GM18861 (cell line): ENCODE data around the gene PSPH.
"Not testable (repeated sequence)": the region's sequence is repeated elsewhere in the genome, so short reads cannot be mapped to it uniquely, and the experiment has no call there.

Experiments
- ATAC-seq: cut with Tn5 transposase; IDR thresholded peaks from one replicate; pipeline ENCODE4 v1.9.1; 2021; ENCODE audit not compliant: unreplicated experiment

The PSPH gene

GRCh38 chr7:56051339-56052191 is at the start of gene PSPH, which contains the start of gene CCT6A:
Gene PSPH, minus strand, starts transcription at chr7:56051444. Its CDS starts 30,232 bp downstream, at chr7:56021212.
Gene CCT6A, plus strand, starts transcription at chr7:56051765. Its CDS starts 84 bp downstream, at chr7:56051849.
- peak; percentile 85 for ATAC-seq

DNA sequence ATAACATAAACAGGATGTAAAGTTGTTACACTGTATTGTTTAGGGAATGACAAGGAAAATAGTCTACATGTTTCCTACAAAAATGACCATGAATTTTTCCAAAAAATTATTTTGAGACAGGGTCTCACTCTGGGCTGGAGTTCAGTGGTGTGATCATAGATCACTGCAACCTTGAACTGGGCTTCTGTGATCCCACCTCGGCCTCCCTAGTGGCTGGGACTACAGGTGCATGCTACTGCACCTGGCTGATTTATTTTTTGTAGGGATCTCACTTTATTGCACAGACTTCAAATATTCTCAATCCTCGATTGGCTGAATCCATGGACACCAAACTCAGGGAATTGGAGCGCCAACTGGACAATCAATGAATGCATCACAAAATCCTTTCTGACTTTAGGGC is 48.4 kb upstream of the PSPH start:
- ATAC-seq: no peak

GRCh38 chr7:56098187-56099008 is 47.2 kb upstream of the PSPH start:
- ATAC-seq: not testable (repeated sequence)

- ATAC-seq: no peak
Observed at GRCh38 chr7:56097700-56098099, 46.5 kb upstream of the PSPH start.

DNA sequence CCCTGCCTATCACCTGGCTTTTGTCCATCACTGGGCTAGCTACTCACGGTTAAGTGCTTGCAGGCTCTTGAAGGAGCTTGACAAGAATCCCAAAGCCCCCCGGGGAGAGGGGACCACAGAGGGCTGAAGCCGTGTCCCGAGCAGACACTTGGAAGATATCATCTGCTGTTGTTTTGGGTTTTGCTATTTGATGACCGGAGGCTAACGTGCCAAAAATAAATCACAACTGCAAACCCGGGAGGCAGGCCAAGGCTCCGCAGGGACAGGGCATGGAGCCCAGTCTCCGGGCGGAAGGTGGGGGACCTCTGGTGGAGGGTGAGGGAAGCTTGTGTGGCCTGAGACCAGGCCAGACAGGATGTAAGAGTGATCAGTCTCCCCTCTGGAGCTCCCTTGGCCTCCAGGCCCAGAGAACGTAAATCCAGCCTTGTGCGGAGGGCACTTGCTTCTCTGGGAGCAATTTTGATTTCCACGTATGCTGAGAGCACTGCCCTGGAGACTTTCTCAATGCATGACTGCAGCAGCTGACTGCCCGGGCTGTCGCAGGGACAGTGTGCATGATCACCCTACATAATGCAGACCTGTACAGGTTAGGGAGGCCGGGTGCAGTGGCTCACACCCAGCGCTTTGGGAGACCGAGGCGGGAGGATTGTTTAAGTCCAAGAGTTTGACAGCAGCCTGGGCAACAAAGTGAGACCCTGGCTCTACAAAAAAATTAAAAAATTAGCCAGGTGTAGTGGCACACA is 41.7 kb upstream of the PSPH start, which contains the start of gene PHKG1:
Gene PHKG1, minus strand, starts transcription at position 164 of the 743 bp plus-strand sequence. CDS start 4,011 bp downstream, outside the sequence.
- no peak for ATAC-seq

DNA sequence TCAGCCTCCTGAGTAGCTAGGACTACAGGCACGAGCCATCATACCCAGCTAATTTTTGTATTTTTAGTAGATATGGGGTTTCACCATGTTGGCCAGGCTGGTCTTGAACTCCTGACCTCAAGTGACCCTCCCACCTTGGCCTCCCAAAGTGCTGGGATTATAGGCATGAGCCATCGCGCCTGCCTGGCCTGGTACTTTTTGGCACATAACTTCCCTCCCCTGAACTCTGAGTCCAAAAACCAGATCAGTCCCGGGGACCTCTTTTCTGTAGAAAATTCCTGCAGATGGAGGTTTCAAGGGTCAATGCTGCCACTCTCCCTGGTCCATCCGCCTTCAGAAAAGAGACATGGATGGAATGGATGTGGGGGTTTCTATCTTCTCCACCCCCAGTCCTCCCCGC is 41.1 kb upstream of the PSPH start:
- not testable (repeated sequence) for ATAC-seq

- ATAC-seq: no peak
Observed at GRCh38 chr7:56091591-56091990, 40.3 kb upstream of the PSPH start.

DNA sequence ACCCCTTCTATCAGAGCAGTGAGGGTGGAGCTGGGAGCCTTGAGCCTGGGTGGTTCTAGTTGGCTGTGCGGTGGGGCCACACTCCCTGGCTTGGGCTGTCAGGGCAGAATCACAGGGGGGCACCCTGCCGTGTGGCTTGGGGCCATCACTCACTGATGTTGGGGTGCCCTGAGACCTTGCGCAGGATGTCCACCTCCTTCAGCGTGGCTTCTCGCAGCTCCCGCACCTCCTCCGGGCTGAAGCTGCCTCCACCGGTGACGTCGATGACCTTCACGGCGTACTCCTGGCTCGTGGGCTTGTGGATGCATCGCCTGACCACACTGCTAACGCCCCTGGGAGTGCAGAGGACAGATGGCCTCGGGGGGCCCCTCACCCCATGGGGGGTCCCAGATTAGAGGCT is 36.2 kb upstream of the PSPH start:
- no peak for ATAC-seq

DNA sequence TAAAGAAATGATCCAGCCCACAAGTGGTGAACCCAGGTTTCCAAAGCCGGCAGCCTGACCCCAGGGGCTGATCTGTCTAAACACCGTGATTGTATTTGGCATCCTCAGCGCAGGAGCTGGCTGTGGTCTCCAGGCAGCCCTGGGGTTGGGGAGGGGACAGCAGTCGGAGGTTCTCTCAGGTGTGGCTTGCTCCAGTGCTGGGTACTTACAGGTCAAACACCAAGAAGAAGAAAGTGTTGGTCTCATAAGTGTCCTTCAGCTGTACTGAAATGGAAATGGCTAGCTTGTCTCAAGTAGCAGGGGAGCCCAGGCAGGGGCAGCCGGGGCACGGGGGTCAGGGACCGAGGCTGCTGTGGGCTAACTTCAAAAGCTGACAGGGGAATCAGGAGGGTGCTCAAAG is 35.5 kb upstream of the PSPH start:
- no peak for ATAC-seq

- no peak for ATAC-seq
Observed at GRCh38 chr7:56083150-56083785, 32.0 kb upstream of the PSPH start.

DNA sequence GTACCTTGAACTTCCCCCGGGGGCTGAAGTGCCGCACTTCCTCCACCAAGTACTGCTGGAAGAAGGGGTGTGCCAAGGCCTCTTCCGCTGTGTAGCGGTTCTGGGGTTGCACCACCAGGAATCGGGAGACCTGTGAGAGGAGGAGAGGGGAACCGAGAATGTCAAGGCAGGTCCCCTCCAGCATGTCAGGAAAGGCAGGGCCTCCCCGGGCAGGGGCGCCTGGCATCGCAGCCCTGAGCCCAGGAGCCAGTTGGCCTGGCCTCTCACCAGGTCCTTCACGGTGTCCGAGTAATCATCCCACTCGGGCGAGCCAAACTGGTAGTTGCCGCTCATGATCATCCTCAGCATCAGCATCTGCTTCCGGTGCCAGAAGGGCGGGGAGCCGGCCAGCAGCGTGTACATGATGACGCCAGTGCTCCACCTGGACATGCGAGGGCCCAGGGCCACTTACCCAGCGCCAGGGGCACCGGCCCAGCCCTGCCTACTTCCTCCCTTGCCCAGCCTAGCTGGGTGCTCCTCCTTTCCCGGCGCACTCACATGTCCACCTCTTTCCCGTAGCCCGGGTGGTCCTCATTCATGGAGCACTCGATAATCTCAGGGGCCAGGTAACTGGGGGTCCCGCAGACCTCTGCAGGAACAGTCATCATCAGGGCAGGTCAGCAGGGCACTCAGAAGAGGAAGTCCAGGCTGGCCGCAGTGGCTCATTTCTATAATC is 30.5 kb upstream of the PSPH start:
- ATAC-seq: no peak

DNA sequence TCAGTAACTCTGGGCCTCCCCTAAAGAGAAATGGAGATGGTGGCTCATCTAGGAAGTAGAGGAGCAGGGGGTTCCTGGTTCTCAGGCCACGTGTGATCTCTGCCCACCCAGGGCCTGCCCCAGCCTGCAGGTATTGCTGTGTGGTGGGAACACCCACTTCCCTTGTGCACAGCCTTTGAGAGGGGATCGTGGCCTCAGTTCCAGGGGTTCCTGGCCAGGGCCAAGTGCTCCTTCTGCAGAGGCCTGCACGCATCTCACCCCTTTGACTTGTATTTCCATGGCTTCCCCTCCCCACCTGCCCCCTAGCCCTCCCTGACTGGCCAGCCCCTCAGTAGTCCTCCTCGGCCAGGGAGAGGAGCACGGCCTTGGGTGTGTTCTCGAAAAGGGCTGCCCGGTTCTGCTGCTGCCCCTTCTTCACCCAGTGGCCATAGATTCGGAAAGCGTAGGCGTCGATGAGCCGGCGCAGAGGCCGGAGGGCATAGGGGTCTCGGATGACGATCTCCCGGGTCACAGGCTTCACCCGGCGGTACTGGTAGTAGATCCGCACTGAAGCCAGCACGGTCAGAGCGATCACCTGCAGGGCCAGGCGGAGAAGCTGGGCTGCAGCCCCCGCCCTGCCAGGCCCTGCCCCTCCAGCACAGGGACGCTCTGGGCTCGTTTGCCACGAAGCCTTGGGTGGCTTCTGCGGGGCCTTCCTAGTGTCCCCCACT is 29.6 kb upstream of the PSPH start:
- not testable (repeated sequence) for ATAC-seq

- no peak for ATAC-seq
Observed at GRCh38 chr7:56079450-56080185, 28.4 kb upstream of the PSPH start.

- no peak for ATAC-seq
Observed at GRCh38 chr7:56078196-56078595, 27.0 kb upstream of the PSPH start.

DNA sequence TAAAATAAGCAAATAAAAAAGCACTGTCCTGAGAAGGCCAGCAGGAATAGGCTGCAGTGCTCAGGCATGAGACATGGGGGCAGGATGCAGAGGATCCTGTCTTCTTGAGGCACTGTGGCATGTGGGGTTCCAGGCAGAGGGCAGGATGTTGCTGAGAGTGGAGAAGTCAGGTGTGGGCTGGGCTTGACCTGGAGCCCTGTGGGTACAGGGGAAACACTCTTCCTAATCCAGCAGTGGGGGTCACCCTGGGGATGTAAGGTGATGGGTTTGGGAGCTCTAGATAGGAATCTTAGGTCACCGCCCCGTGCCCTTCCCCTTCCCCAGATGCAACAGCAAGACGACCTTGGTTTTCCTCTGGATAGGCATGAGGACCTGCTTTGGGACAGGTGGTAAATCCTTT is 26.4 kb upstream of the PSPH start:
- ATAC-seq: no peak

DNA sequence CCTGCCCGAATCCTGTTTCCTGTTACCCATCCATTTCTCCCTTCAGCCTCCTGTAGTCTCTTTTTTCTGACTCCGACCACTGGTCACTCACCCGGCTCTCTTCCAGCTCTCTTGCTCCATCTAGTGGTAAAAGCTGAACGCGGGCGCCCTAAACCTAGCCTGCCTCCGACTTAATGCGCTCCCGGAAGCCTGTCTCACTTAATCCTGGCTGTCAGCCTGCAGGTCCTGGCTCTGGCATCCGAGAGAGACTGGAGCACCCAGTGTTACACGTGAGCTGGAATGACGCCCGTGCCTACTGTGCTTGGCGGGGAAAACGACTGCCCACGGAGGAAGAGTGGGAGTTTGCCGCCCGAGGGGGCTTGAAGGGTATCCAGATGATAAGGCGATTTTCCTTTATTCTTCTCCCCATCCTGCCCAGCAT is 23.1 kb upstream of the PSPH start:
- ATAC-seq: peak; percentile 88

DNA sequence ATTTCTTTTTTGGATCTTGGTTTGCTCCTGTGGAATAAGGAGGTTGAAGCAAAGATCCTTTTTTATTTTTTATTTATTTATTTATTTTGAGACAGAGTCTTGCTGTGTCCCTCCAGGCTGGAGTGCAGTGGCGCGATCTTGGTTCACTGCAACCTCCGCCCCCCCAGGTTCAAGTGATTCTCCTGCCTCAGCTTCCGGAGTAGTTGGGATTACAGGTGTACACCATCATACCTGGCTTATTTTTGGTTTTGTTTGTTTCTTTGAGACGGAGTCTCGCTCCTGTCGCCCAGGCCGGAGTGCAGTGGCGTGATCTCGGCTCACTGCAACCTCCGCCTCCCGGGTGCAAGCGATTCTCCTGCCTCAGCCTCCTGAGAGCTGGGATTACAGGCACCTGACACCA is 15.1 kb upstream of the PSPH start:
- not testable (repeated sequence) for ATAC-seq

GRCh38 chr7:56063882-56064625 is 12.8 kb upstream of the PSPH start, which contains the start of gene SUMF2:
Gene SUMF2, plus strand, starts transcription at chr7:56064286. Its CDS starts 26 bp downstream, at chr7:56064312.
- peak; percentile 90 for ATAC-seq
